ENCODE measurements around the gene VRK2. TPM values are rescaled to one million over a fixed set of nuclear protein-coding genes. Genes with fewer than 3 reads are reported as not detected.
A peak's percentile ranks its signal among the peaks of the same experiment; 100 is the strongest.
"Not testable (repeated sequence)": the region's sequence is repeated elsewhere in the genome, so short reads cannot be mapped to it uniquely, and the experiment has no call there.

The VRK2 gene
- total RNA-seq, 1 experiment from 2014 or later = 33.0 TPM

DNA sequence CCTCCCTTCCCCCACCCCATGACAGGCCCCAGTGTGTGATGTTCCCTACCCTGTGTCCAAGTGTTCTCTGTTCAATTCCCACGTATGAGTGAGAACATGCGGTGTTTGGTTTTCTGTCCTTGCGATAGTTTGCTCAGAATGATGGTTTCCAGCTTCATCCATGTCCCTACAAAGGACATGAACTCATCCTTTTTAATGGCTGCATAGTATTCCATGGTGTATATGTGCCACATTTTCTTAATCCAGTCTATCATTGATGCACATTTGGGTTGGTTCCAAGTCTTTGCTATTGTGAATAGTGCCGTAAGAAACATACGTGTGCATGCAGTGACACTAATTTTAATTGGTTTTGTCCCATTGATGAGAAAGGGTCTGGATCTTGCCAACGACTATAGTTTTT, 99.2 kb downstream of the VRK2 start:
- H3K9me3 ChIP-seq (ENCODE audit: control insufficient read depth in 1 of 2, insufficient read depth in 1 of 2, low read depth in 1 of 2, low read length in 2 of 2); H3K27ac ChIP-seq (ENCODE audit: low read depth, low read length); ATAC-seq; H4K20me1 ChIP-seq (ENCODE audit: insufficient read depth); DNase-seq (ENCODE audit: low read depth, low spot score); H3K4me3 ChIP-seq (replicated peaks in 1 of 2; ENCODE audit: low read depth in 1 of 2, low read length in 2 of 2); BruUV-seq (replicated peaks); H3K4me2 ChIP-seq (ENCODE audit: low read length); POLR2A ChIA-PET; H3K9me2 ChIP-seq (ENCODE audit: insufficient read depth); H3K9ac ChIP-seq (ENCODE audit: low read length); H3K36me3 ChIP-seq (ENCODE audit: control insufficient read depth in 1 of 2, insufficient read depth in 2 of 2, low read length in 2 of 2); H3K27me3 ChIP-seq (ENCODE audit: insufficient read depth, low read length); intact Hi-C loops (cut with micrococcal nuclease); H2AFZ ChIP-seq (ENCODE audit: low read depth, low read length, poor library complexity, severe bottlenecking); RAD21 ChIA-PET (ENCODE audit: low non-redundant PET in 1 of 2, low total read pairs in 2 of 2, uncharacterized antibody in 2 of 2, unreplicated experiment in 2 of 2); H3K79me2 ChIP-seq (ENCODE audit: insufficient read depth, low read length); CTCF ChIA-PET: not testable (repeated sequence)
- H3K4me1 ChIP-seq (ENCODE audit: control insufficient read depth in 1 of 2, insufficient read depth in 2 of 2, low read length in 2 of 2) = peaks cover 7 to 12% of the 10 kb centered on the region in 2 experiments

DNA sequence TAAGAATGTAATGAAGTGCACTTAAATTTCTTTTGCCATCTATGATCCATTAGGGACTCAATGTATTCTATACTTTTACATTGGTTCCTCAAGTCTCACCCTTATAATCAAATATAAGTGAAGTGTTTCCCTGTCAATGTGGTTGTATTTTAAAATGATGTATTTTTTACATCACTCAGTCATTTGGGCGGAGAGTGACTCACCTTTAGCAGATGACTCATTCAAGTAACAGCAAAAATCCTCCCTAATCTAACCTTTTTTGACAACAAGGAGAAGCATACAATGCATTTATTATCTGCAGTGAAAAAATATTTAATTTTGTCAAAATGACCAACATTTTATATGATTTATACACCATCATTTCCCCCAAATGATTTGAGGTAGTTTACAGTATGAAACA, 100.1 kb downstream of the VRK2 start:
- H3K4me2 ChIP-seq (ENCODE audit: low read length) = peak overlapping the region; percentile 38
- no peaks in the 10 kb centered on the region for H3K36me3 ChIP-seq (ENCODE audit: control insufficient read depth in 1 of 2, insufficient read depth in 2 of 2, low read length in 2 of 2)
- intact Hi-C loops (cut with micrococcal nuclease) = no loop called here
- H3K4me3 ChIP-seq (replicated peaks in 1 of 2; ENCODE audit: low read depth in 1 of 2, low read length in 2 of 2) = no peak overlapping the region
- no peak overlapping the region for H3K27ac ChIP-seq (ENCODE audit: low read depth, low read length)
- DNase-seq (ENCODE audit: low read depth, low spot score) (peak; percentile 19), ATAC-seq (peak; percentile 69)
- no peak overlapping the region for H3K9ac ChIP-seq (ENCODE audit: low read length)
- H3K9me2 ChIP-seq (ENCODE audit: insufficient read depth) = no peaks in the 10 kb centered on the region
- no peaks in the 10 kb centered on the region for H3K79me2 ChIP-seq (ENCODE audit: insufficient read depth, low read length)
- RAD21 ChIA-PET (ENCODE audit: low non-redundant PET in 1 of 2, low total read pairs in 2 of 2, uncharacterized antibody in 2 of 2, unreplicated experiment in 2 of 2) = no interaction called here
- H3K9me3 ChIP-seq (ENCODE audit: control insufficient read depth in 1 of 2, insufficient read depth in 1 of 2, low read depth in 1 of 2, low read length in 2 of 2) = no peaks in the 10 kb centered on the region
- BruUV-seq (replicated peaks) = no TSS peak
- no peaks in the 10 kb centered on the region for H3K27me3 ChIP-seq (ENCODE audit: insufficient read depth, low read length)
- POLR2A ChIA-PET = no interaction called here
- H3K4me1 ChIP-seq (ENCODE audit: control insufficient read depth in 1 of 2, insufficient read depth in 2 of 2, low read length in 2 of 2) = peaks cover 7 to 12% of the 10 kb centered on the region in 2 experiments
- H2AFZ ChIP-seq (ENCODE audit: low read depth, low read length, poor library complexity, severe bottlenecking) = no peak overlapping the region
- no peaks in the 10 kb centered on the region for H4K20me1 ChIP-seq (ENCODE audit: insufficient read depth)
- CTCF ChIA-PET = no interaction called here
- TF ChIP-seq POLR2A (IDR thresholded peaks at IDR 0.05; ENCODE audit: borderline replicate concordance, extremely low read depth, insufficient read depth, insufficient read length) = no peak
- TF ChIP-seq SP1 (IDR thresholded peaks at IDR 0.05; ENCODE audit: low read depth) = peak; percentile 39
- TF ChIP-seq EGR1 (IDR thresholded peaks at IDR 0.05; ENCODE audit: low read depth) = no peak
- TF ChIP-seq, protein P1, sequence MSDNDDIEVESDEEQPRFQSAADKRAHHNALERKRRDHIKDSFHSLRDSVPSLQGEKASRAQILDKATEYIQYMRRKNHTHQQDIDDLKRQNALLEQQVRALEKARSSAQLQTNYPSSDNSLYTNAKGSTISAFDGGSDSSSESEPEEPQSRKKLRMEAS (IDR thresholded peaks at IDR 0.05) = no peak
- TF ChIP-seq SIN3A (IDR thresholded peaks at IDR 0.05; ENCODE audit: low read depth) = no peak
- TF ChIP-seq CEBPB (IDR thresholded peaks at IDR 0.05; ENCODE audit: low read depth) = no peak
- no peak for TF ChIP-seq RAD21 (IDR thresholded peaks at IDR 0.05; ENCODE audit: low read depth)
- no peak for TF ChIP-seq CBX3 (IDR thresholded peaks at IDR 0.05; ENCODE audit: low read depth)
- no peak for TF ChIP-seq YY1 (IDR thresholded peaks at IDR 0.05; ENCODE audit: extremely low read depth, insufficient replicate concordance, low read depth, low read length)
- TF ChIP-seq, protein P2, sequence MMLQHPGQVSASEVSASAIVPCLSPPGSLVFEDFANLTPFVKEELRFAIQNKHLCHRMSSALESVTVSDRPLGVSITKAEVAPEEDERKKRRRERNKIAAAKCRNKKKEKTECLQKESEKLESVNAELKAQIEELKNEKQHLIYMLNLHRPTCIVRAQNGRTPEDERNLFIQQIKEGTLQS (IDR thresholded peaks at IDR 0.05) = no peak
- TF ChIP-seq, protein P3, sequence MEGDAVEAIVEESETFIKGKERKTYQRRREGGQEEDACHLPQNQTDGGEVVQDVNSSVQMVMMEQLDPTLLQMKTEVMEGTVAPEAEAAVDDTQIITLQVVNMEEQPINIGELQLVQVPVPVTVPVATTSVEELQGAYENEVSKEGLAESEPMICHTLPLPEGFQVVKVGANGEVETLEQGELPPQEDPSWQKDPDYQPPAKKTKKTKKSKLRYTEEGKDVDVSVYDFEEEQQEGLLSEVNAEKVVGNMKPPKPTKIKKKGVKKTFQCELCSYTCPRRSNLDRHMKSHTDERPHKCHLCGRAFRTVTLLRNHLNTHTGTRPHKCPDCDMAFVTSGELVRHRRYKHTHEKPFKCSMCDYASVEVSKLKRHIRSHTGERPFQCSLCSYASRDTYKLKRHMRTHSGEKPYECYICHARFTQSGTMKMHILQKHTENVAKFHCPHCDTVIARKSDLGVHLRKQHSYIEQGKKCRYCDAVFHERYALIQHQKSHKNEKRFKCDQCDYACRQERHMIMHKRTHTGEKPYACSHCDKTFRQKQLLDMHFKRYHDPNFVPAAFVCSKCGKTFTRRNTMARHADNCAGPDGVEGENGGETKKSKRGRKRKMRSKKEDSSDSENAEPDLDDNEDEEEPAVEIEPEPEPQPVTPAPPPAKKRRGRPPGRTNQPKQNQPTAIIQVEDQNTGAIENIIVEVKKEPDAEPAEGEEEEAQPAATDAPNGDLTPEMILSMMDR (IDR thresholded peaks at IDR 0.05 in 2 of 3, conservative IDR thresholded peaks at IDR 0.05 in 1 of 3; ENCODE audit: borderline replicate concordance in 1 of 3, insufficient read depth in 1 of 3, low read depth in 2 of 3, low read length in 2 of 3) = no peak
- TF ChIP-seq TCF7L2 (IDR thresholded peaks at IDR 0.05; ENCODE audit: borderline replicate concordance, extremely low read depth, insufficient read depth, insufficient read length) = no peak
- TF ChIP-seq EZH2phosphoT487 (IDR thresholded peaks at IDR 0.05; ENCODE audit: borderline replicate concordance) = no peak
- TF ChIP-seq ELF1 (IDR thresholded peaks at IDR 0.05; ENCODE audit: borderline replicate concordance, low read depth) = no peak
- peak; percentile 17; the same call in 1 of the 2 replicates for TF ChIP-seq POLR2AphosphoS5 (IDR thresholded peaks at IDR 0.05; ENCODE audit: low read depth, low read length)
- TF ChIP-seq FOSL1 (IDR thresholded peaks at IDR 0.05; ENCODE audit: low read depth) = peak; percentile 92
- no peak for TF ChIP-seq ZFX (IDR thresholded peaks at IDR 0.05)
